GM18519 (cell line): ENCODE results near the gene FKBP6.
"Not testable (repeated sequence)": the region's sequence is repeated elsewhere in the genome, so short reads cannot be mapped to it uniquely, and the experiment has no call there.

Experiments
- ATAC-seq: cut with Tn5 transposase; IDR thresholded peaks from one replicate; pipeline ENCODE4 v1.9.1; 2021; ENCODE audit warnings: mild to moderate bottlenecking, moderate library complexity; ENCODE audit not compliant: unreplicated experiment, low FRiP score

The FKBP6 gene

DNA sequence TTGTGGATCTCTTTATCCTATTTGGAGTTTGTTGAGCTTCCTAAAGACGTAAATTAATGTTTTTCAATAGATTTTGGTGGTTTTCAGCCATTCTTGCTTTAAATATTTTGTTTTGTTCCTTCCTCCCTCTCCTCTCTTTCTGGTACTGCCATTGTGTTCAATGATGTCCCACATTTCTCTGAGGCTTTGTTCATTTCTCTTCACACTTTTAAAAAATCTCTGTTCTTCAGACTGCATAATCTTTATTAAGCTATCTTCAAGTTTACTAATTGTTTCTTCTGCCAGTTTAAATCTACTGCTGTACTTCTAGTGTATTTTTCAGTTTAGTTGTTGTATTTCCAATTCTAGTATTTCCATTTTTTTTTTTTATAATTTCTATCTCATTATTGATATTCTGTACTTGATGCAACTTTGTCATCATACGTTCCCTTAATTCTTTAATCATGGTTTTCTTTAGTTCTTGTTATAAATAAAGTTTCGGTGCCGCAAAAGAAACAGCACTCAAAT lies 60.0 kb downstream of the FKBP6 start:
- ATAC-seq: no peak

DNA sequence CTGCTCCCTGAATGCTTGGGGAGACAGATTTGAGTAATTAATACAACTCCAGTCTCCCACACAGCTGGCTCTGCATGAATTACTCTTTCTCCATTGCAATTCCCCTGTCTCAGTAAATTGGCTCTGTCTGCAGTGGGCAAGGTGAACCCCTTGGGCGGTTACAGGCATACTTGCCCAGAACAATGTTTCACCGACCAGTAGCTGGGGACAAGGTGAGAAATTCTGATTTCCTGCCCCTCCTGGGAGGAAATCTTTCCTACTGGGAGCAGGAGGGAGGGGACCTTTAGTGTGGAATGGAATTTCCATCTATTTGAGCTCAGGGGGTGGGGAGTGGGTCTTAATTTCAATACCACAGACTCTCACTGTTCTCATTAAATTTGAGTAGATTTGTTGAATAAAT lies 63.4 kb downstream of the FKBP6 start:
- ATAC-seq: no peak

DNA sequence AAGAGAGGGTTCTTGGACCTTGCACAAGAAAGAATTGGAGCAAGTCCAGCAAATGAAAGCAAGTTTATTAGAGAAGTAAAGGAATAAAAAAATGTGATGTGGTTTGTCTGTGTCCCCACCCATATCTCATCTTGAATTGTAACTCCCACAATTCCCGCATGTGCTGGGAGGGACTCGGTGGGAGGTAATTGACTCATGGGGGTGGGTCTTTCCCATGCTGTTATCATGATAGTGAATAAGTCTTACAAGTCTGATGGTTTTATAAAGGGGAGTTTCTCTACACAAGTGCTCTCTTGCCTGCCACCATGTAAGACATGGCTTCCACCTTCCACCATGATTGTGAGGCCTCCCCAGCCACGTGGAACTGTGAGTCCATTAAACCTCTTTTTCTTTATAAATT lies 66.5 kb downstream of the FKBP6 start:
- ATAC-seq: no peak

DNA sequence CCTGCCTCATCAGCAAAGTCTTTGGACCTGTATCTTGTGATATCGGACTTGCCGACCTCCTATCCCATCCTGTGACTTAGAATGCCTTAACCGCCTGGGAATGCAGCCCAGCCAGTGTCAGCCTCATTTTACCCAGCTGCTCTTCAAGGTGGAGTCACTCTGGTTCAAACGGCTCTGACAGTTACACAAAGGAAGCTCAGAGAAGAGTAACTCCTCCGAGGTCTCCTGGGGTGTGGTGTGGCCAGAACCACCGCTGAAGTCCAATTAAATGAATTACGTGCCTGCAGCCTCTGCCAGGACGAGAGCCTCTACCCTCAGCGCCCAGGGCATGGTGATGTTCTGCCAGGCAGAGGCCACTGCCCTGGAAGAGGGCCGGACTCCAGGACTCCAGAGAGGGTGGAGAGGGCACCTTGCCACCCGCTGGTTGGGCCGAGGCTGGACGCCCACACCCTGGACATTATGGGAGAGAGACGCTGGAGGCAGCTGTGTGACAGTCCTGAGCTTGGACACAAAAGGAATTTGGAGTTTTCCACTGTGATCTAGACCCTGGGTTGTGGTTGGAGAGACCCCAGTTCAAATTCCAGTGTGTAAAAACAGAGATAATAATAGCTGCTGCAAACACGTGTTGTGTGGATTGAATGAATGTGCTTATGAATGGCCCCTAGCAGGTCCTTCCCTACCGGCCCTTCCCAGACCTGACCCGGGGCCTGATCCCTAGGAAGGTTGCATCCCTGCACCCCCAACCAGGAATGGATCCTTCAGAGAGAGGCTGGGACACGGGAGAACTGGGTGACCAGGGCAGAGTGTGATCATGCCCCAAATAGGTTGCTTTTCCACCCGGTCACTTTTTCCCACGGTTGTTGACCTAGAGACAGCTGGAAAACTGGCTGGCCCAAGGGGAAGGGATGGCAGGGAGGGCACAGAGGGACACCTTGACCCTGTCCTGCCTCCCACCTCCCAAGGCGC lies 67.9 kb downstream of the FKBP6 start:
- no peak for ATAC-seq

DNA sequence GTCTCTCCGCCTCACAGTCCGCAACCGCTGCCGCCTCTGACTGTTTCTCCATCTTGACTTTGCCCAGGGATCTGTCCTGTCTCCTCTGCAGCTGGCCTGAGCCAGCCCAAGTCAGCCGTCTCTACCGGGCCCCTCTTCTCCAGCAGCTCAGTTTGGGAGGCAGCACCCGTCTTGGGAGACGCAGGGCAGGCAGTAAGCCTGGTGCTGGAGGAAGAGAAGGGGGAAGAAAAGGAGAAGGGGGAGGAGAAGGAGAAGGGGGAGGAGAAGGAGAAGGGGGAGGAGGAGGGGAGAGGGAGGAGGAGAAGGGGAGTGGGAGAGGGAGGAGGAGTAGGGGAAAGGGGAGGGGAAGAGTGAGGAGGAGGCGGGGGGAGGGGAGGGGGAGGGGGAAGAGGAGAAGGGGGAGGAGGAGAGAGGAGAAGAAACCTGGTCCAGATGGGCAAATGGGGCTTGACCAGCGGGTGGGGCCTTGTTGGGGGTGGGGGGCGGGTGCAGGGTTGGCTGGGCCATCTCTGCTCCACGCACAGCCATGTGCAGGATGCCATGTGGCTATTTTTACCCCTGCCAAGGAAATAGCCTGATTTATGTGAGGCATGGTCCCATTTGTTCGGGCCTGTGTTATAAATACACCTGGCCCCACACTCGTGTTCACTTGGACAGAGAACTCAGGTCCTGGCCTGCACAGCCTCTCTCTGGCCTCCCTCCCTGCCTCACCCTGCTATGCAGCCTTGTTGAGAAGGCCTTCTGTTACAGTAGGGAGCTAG lies 69.7 kb downstream of the FKBP6 start:
- ATAC-seq: no peak

DNA sequence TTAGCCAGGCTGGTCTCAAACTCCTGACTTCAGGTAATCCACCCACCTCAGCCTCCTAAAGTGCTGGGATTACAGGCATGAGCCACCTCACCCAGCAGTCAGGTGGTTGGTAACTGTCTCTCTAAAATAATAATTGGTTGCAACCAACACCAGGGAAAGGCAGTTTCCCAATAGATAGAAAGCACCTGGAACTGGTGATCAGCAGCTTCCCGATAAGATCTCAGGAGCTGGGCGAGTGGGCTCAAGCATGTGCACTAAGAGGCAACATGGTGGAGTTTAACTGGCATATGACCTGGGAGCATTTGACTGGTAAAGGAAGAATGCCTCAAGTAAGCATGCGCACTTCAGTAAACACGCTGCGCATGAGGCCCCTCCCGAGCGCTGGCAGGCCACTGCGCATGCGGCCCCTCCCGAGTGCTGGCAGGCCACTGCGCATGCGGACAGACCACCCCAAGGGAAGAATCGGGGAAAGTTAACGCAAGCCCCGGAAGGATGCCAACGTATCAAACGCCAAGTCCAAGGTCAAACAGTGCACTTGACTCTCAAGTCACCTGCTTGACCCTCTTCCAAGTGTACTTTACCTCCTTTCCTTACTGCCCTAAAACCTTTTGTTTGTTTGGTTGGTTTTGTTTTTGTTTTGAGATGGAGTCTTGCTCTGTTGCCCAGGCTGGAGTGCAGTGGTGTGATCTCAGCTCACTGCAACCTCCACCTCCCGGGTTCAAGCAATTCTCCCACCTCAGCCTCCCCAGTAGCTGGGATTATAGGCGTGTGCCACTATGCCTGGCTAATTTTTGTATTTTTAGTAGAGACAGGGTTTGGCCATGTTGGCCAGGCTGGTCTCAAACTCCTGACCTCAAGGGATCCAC lies 71.5 kb downstream of the FKBP6 start:
- ATAC-seq: not testable (repeated sequence)

DNA sequence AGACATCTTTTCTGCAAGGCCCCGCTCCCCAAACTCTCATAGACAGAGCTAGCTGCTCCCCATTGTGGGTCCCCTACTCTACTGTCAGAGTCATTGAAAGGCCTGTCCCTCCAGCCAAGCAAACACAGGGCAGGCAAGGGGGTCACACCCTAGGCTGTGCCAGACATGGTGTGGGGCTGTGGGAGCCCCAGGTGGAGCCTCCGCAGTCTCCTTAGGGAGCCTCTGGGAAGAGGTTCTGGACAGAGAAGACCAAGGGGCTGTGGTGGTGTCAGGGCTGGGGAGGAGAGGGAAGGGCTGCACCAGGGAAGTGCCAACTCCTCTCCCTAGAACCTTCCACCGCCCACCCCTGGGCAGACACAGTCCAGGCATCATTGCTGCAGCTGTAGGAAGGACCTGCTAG lies 76.9 kb downstream of the FKBP6 start:
- ATAC-seq: not testable (repeated sequence)
